GM19043 (cell line): Measurements from ENCODE around the gene MIDN.
"Not testable (repeated sequence)": the region's sequence is repeated elsewhere in the genome, so short reads cannot be mapped to it uniquely, and the experiment has no call there.

Experiments used
- ATAC-seq: cut with Tn5 transposase; IDR thresholded peaks from one replicate; pipeline ENCODE4 v1.9.1; 2021; ENCODE audit warnings: low read depth; ENCODE audit not compliant: unreplicated experiment

Gene MIDN

GRCh38 chr19:1290196-1290702 lies 41.9 kb downstream of the MIDN start:
- ATAC-seq, result no peak

- no peak for ATAC-seq
Measured at GRCh38 chr19:1290703-1291651, 42.6 kb downstream of the MIDN start.

- no peak for ATAC-seq
Measured at GRCh38 chr19:1291761-1292418, 43.5 kb downstream of the MIDN start.

- ATAC-seq, result no peak
Measured at GRCh38 chr19:1292419-1293151, 44.2 kb downstream of the MIDN start.

- ATAC-seq, result no peak
Measured at GRCh38 chr19:1293782-1294604, 45.6 kb downstream of the MIDN start.

- ATAC-seq, result no peak
Measured at GRCh38 chr19:1294688-1295087, 46.3 kb downstream of the MIDN start.

GRCh38 chr19:1295169-1296012 lies 47.0 kb downstream of the MIDN start:
- no peak for ATAC-seq

GRCh38 chr19:1296078-1296477 lies 47.7 kb downstream of the MIDN start:
- ATAC-seq, result no peak

GRCh38 chr19:1296575-1297271 lies 48.3 kb downstream of the MIDN start:
- no peak for ATAC-seq

- ATAC-seq, result no peak
Measured at GRCh38 chr19:1298235-1298634, 49.9 kb downstream of the MIDN start.

- no peak for ATAC-seq
Measured at GRCh38 chr19:1299801-1300200, 51.4 kb downstream of the MIDN start.

- ATAC-seq, result no peak
Measured at GRCh38 chr19:1300744-1301490, 52.5 kb downstream of the MIDN start.

GRCh38 chr19:1302533-1303239 lies 54.3 kb downstream of the MIDN start:
- ATAC-seq, result no peak

GRCh38 chr19:1304197-1304924 lies 56.0 kb downstream of the MIDN start:
- no peak for ATAC-seq

- not testable (repeated sequence) for ATAC-seq
Measured at GRCh38 chr19:1305354-1305753, 57.0 kb downstream of the MIDN start.

- ATAC-seq, result no peak
Measured at GRCh38 chr19:1307320-1307719, 58.9 kb downstream of the MIDN start.
